MCF 10A (cell line): ENCODE measurements around the gene CD200R1. TPM values are rescaled to one million over a fixed set of nuclear protein-coding genes. Genes with fewer than 3 reads are reported as not detected.

ENCODE experiments used
- BruUV-seq: library from RNA; stranded (reverse); fragments of 400-500 nt; replicated peaks from 2 replicates; lab custom pipeline; 2021; lab: Mats Ljungman, UMichigan
- CTCF ChIA-PET: fragments of 300-600 bp; sonication (Branson Sonifier 250); formaldehyde crosslinking; extraction: SDS; loops from one replicate; lab custom pipeline; 2021; ENCODE audit warnings: antibody characterized with exemption, inconsistent platforms; lab: Yijun Ruan, JAX
- POLR2A ChIA-PET: fragments of 300-600, 350-650 bp; sonication (Branson Sonifier 250); formaldehyde crosslinking; extraction: SDS; loops from one replicate; lab custom pipeline; 2020; ENCODE audit warnings: antibody characterized with exemption, inconsistent platforms; lab: Yijun Ruan, JAX
- DNase-seq: peaks from one replicate; pipeline ENCODE4 v3.0.0-alpha.2; 2018; ENCODE audit not compliant: unreplicated experiment
- H3K27ac Mint-ChIP-seq: one replicate; pipeline ENCODE4 v1.8.0; 2022; ENCODE audit warnings: mild to moderate bottlenecking, low read depth, mixed read lengths; ENCODE audit not compliant: unreplicated experiment
- H3K27me3 Mint-ChIP-seq: one replicate; pipeline ENCODE4 v1.8.0; 2022; ENCODE audit warnings: mixed read lengths; ENCODE audit not compliant: insufficient read depth, unreplicated experiment
- H3K36me3 Mint-ChIP-seq: one replicate; pipeline ENCODE4 v1.8.0; 2022; ENCODE audit warnings: mild to moderate bottlenecking, moderate library complexity, mixed read lengths; ENCODE audit not compliant: insufficient read depth, unreplicated experiment
- H3K4me1 Mint-ChIP-seq: one replicate; pipeline ENCODE4 v1.8.0; 2022; ENCODE audit warnings: mixed read lengths; ENCODE audit not compliant: insufficient read depth, unreplicated experiment
- H3K4me3 Mint-ChIP-seq: one replicate; pipeline ENCODE4 v1.8.0; 2022; ENCODE audit warnings: mild to moderate bottlenecking, moderate library complexity, mixed read lengths; ENCODE audit not compliant: unreplicated experiment
- H3K9me3 Mint-ChIP-seq: one replicate; pipeline ENCODE4 v1.8.0; 2022; ENCODE audit warnings: mixed read lengths; ENCODE audit not compliant: unreplicated experiment
- intact Hi-C: fragments of 100-400 bp; cut with micrococcal nuclease; formaldehyde crosslinking; loops from 2 replicates; pipeline ENCODE4 v1.14.1; 2022
- total RNA-seq: library from RNA; stranded (reverse); gene quantifications from 2 replicates; pipeline ENCODE4 v1.2.3, GENCODE V29; 2022
- TF ChIP-seq, protein P1 (sequence below): fragments of 200-600 bp; IDR thresholded peaks from one replicate; pipeline ENCODE4 v1.8.0; 2022; ENCODE audit warnings: antibody characterized with exemption, mild to moderate bottlenecking; ENCODE audit not compliant: unreplicated experiment

The CD200R1 gene
- total RNA-seq, 1 experiment from 2014 or later, result not detected

DNA sequence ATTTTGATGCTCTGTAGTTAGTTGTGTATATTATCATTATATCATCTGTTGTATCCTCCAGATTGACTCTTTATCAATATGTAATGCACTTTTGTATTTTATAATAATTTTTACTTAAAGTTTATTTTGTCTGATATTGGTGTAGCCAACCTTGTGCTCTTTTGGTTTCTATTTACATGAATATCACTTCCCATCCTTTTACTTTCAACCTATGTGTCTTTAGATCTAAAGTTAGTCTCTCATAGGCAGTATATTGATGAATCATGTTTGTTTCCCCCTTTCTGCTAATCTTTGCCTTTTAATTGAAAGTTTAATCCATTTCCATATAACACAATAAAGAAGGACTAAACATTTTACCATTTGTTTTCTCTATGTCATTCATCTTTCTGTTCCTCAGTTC lies 100.2 kb downstream of the CD200R1 start:
- BruUV-seq, result no TSS peak
- no peak for DNase-seq
- ChIA-PET POLR2A (no interaction called here), CTCF (no interaction called here)
- Mint-ChIP-seq H3K27ac (no peak overlapping the region), H3K36me3 (no peaks in the 10 kb centered on the region), H3K4me3 (no peak overlapping the region), H3K9me3 (peaks cover 14% of the 10 kb centered on the region), H3K4me1 (no peaks in the 10 kb centered on the region), H3K27me3 (peaks cover 14% of the 10 kb centered on the region)
- TF ChIP-seq, protein P1, sequence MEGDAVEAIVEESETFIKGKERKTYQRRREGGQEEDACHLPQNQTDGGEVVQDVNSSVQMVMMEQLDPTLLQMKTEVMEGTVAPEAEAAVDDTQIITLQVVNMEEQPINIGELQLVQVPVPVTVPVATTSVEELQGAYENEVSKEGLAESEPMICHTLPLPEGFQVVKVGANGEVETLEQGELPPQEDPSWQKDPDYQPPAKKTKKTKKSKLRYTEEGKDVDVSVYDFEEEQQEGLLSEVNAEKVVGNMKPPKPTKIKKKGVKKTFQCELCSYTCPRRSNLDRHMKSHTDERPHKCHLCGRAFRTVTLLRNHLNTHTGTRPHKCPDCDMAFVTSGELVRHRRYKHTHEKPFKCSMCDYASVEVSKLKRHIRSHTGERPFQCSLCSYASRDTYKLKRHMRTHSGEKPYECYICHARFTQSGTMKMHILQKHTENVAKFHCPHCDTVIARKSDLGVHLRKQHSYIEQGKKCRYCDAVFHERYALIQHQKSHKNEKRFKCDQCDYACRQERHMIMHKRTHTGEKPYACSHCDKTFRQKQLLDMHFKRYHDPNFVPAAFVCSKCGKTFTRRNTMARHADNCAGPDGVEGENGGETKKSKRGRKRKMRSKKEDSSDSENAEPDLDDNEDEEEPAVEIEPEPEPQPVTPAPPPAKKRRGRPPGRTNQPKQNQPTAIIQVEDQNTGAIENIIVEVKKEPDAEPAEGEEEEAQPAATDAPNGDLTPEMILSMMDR, result no peak
- intact Hi-C loops, result no loop called here

DNA sequence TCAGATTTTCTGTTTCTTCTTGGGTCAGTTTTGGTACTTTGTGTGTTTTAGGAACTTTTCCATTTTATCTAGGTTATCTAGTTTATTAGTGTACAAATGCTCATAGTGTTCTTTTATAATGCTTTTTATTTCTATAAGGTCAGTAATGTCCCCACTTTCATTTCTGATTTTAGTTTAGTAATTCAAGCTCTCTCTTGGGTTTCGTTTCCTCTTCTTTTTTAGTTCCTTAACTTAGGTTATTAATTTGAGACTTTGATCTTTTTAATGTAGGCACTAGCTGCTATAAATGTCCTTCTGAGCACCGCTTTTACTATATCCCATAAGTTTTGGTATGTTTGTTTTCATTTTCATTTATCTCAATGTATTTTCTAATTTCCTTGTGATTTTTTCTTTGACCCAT lies 101.3 kb downstream of the CD200R1 start:
- no peak for DNase-seq
- Mint-ChIP-seq H3K27ac (no peak overlapping the region), H3K4me1 (no peaks in the 10 kb centered on the region), H3K9me3 (peaks cover 20% of the 10 kb centered on the region), H3K36me3 (no peaks in the 10 kb centered on the region), H3K4me3 (no peak overlapping the region), H3K27me3 (peaks cover 11% of the 10 kb centered on the region)
- TF ChIP-seq, protein P1, result no peak
- CTCF ChIA-PET, result no interaction called here
- intact Hi-C loops, result no loop called here
- no TSS peak for BruUV-seq
- POLR2A ChIA-PET, result no interaction called here

DNA sequence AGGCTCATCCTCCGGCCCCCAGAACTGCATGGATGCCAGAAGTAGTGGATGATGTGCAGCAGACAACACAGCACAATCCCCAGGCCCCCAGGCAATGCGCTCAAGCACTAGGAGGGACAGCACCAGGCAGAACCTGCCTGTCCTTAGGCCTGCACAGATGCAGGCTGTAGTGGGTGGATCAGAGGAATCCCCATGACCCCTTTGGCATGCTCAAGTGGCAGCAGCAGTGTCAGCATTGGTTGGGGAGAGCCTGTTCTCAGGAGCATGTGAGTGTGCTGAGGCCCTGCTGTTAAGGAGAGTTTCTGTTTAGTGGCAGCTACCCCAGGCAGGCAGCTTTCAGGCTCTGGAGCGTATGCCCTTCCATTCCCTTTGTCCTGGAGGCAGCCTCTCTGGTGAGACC lies 103.2 kb downstream of the CD200R1 start:
- Mint-ChIP-seq H3K4me1 (no peaks in the 10 kb centered on the region), H3K4me3 (no peak overlapping the region), H3K9me3 (peaks cover 20% of the 10 kb centered on the region), H3K27me3 (peaks cover 24% of the 10 kb centered on the region), H3K27ac (no peak overlapping the region), H3K36me3 (no peaks in the 10 kb centered on the region)
- TF ChIP-seq, protein P1, result no peak
- BruUV-seq, result no TSS peak
- ChIA-PET POLR2A (no interaction called here), CTCF (interaction anchor here (0.6 kb wide), 1 partner anchor 29 kb away, joined by 4 read pairs; no protein-coding TSS in a partner anchor)
- intact Hi-C loops, result no loop called here
- DNase-seq, result no peak

Other genes starting within 250 kb of the CD200R1 start
- not detected in 2 replicates for gene CD200R1L, start 128.2 kb downstream of the CD200R1 start, total RNA-seq
- 9.3 and 10.7 TPM in 2 replicates for gene GTPBP8, start 15.9 kb upstream of the CD200R1 start, total RNA-seq
- gene BOC, start 236.5 kb upstream of the CD200R1 start, total RNA-seq, result 1.8 and 2.3 TPM in 2 replicates